NCI-H1694 (cell line): ENCODE results near the gene ARHGAP15.
"Not testable (repeated sequence)": the region's sequence is repeated elsewhere in the genome, so short reads cannot be mapped to it uniquely, and the experiment has no call there.

ENCODE experiments used
- DNase-seq: peaks from one replicate; lab custom pipeline; 2025; lab: John Stamatoyannopoulos, UW

ARHGAP15 gene

DNA sequence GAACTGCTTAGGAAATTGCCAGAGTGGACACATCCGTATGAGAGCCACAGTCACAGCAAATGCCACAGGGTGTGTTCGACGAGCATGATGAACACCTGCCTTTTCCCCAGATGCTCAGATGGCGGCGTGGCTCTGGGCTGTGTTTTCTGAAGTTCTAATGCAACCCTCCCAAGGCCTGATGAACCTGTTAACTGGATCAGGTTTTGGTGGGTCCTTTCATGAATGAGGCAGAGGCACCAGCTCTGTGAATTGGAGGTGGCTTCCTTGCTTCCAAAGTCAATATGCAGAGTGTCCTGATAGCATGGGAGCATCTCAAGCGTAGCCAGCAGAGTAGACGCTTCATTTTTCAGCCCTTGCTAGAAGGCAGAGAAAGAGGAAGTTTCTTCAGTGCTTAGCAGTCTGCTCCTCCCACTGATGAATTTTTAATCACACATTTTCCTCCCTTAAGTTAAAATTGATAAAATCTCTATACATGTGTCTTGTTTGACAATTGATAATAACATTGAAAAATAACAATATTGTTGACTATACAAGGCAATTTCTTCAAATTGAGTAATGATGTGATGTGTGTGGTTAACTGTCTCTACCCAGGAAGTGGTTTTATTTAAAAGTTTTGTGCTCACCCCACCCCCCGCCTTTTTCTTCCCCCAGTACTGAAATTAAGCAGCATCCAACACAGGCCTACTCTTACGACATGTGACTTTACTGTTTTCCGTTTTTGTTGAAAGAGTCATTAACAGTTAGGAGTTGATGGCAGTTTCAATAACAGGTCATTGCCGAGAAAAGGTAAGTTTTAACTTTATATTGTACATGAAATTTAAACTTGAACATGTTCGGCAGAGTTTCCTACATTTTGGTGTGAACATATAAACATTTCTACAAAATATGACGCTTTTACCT lies at the start of gene ARHGAP15:
Gene ARHGAP15 (plus strand): TSS at position 739 of the 900 bp plus-strand sequence.
- no peak for DNase-seq

DNA sequence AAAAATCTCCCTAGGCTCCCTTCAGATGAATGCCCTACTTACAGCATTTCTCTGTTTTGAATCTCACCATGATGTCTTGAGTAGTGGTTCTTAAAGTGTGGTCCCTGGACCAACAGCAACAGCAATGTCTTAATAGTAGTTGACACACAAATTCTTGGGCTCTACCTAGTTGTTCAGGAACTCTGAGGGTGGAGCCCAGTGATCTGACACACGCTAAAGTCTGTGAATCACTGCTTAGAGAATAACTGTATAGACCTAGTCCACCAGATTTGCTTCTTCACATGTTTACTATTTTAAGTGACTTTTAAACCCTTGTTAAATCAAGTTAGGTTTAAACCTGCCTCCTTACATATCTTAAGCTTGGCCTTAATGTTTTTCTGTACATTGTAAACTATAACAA lies 47.6 kb upstream of the ARHGAP15 start:
- no peak for DNase-seq

DNA sequence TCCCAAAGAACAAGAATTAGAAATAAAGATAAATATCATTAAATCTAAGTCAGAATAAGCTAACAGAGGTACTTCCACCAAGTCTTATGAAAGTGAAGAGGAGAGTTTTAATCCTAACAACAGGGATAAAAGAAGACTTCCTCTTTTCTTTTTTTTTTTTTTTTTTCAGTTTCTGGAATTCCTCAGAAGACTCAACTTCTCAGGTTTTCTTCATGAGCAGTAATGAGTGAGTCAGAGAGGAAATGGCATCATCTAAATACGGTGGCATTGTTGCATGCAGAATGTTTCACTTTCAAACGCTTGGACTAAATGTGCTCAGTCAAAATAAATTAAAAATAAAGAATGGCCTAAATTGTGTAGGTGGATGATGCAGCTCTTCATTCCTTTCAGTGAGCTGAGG lies 45.6 kb upstream of the ARHGAP15 start:
- no peak for DNase-seq

DNA sequence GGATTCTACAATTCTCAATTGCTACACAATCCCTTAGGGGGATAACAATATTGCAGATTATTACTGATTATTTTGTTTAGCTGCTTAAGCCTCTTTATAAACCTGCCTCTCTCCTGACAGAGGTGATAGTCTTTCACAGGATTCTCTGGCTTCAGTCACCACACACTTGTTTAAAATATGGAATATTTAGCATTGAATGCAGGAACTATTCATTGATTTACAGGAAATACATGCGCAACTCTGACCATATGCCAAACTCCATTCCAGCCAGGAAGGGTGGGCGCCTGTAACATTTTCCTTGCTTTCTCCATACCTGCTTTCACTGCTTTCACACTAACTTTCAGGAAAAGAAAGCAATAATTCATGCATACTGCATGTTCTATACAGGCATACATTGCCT lies 44.8 kb upstream of the ARHGAP15 start:
- DNase-seq, result no peak

DNA sequence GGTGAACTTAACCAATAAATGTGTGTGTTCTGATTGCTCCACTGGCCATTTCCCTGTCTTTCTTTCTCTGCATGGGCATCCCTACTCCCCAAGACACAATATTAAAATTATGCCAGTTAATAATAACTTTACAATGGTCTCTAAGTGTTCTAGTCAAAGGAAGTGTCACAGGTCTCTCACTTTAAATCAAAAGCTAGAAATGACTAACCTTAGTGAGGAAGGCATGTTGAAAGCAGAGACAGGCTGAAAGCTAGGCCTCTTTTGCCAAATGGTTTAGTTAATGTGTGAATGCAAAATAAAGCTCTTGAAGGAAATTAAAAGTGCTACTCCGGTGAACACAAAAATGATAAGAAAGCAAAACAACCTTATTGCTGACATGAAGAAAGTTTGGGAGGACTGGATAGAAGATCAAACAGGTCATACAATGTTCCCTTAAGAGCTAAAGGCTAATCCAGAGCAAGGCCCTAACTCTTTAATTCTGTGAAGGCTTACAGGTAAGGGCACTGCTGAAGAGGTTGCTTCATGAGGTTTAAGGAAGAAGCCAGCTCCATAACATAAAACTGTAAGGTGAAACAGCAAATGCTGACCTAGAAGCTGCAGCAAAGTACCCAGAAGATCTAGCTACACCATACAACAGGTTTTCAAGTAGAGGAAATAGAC lies 44.0 kb upstream of the ARHGAP15 start:
- DNase-seq, result no peak

DNA sequence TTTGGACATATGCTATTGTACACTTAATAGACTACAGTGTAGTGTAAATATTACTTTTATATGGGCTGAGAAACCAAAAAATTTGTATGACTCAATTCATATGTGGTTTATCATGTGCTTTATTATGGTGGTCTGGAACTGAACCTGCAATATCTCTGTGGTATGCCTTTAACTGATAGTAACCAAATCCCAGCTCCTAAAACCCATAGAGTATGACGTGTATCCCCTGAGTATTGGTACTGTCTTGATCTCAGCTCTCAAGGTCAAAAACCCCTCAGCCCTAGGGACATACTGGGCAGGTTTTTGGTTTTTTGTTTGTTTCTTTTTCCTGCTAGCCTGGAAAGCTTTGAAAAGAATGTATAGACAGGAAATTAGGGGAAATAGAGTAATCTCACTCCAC lies 42.2 kb upstream of the ARHGAP15 start:
- DNase-seq, result no peak

DNA sequence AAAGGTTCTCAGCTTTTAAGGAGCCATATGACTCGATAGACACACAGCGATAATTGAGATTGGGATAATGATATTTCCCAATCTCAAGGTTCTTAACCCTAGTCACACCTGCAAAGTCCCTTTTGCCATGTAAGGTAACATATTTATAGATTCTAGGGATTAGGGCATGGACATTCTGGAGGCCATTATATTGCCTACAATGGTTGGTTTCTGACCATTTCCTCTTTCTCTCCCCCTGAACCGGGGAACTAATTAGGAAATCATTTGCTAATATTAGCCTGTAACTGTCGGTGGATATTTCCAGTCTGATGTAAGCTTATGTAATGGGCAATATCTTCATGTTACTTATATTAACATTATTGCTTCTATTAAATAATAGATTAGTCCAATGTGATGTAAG lies 40.8 kb upstream of the ARHGAP15 start:
- DNase-seq, result no peak

DNA sequence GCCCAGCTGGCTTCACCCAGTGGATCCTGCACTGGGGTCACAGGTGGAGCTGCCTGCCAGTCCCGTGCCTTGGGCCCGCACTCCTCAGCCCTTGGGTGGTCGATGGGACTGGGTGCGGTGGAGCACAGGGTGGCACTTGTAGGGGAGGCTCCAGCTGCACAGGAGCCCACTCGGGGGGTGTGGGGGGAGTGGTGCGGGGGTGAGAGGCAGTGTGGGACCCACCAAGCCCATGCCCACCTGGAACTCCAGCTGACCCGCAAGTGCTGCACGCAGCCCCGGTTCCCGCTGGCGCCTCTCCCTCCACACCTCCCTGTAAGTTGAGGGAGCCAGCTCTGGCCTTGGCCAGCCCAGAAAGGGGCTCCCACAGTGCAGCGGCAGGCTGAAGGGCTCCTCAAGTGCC lies 39.7 kb upstream of the ARHGAP15 start:
- not testable (repeated sequence) for DNase-seq

DNA sequence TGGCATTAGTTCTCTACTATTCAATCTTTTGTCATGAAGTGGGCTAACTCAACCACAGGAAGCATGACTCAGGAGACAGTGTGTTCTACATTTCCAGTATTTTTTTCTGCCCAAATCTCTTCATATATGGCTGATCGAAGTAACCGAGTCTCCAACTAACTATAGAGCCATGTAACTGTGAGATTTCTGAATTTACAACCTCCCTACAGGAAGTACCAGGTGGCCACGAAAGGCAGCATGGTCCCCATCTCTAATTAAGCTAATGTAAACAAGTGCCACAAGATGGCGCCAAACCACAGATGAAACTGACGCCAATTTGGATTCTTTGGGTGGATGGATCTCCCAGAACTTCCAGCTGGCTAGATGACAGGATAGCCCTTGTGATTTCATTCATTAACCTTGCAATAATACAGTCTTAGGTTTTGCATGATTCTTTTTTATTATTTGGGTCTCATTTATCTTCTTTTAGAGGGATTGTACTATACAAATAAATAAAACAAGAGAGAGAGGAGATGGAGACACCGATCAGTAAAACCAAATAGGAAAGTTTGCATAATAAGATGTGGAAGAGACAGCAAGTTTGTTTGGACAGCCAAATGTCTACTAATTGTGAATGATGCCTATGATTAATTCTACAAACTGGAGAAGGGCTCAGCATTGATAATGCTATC lies 18.3 kb upstream of the ARHGAP15 start:
- DNase-seq, result peak; percentile 84

DNA sequence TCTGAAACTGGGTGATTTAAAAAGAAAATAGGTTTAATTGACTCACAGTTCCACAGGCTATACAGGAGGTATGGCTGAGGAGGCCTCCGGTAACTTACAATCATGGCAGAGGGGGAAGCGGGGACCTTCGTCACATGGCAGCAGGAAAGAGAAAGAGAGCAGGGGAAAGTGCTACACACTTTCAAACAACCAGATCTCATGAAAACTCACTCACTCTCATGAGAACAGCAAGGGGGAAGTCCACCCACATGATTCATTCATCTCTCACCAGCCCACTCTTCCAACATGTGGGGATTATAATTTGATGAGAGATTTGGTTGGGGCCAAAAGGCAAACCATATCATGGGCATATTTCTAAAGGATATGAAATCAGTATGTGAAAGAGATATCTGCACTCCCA lies 12.0 kb upstream of the ARHGAP15 start:
- no peak for DNase-seq

DNA sequence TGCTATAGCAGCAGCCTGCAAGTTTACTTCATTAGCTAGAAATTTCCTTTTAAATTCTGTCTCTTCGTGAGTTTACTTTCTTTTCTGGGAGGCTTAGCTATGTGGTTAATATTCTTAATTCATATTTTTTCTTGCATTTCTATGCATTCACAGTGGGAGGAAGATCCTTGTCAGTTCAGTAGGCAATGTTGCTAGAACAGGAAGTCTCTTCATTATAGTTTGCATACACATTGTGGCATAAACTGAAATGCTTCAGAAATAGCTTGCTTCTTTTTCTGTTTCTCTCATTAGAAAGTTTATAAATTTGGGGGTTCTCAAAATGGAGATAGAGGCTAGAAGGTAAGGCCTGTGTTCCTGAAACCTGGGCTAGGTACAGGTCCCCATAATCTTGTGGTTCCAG lies 8.1 kb upstream of the ARHGAP15 start:
- no peak for DNase-seq

DNA sequence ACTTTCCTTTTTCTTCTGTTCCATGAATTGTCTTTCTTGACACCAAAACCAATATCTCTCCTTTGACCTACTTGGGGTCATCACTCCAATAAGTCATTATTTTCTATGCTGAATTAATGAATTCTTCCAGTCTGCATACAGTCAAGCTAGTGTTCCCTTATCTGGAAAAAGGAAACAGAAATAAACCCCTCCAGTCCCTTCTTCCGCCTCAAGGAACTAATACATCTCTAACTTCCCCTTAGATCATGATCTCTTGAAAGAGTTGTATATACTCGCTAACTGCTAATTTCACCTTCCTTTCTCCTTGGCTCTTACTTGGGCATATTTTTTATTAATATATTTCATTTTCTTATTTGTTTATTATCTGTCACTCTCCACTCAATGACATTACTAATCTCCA lies 7.3 kb upstream of the ARHGAP15 start:
- DNase-seq, result no peak

DNA sequence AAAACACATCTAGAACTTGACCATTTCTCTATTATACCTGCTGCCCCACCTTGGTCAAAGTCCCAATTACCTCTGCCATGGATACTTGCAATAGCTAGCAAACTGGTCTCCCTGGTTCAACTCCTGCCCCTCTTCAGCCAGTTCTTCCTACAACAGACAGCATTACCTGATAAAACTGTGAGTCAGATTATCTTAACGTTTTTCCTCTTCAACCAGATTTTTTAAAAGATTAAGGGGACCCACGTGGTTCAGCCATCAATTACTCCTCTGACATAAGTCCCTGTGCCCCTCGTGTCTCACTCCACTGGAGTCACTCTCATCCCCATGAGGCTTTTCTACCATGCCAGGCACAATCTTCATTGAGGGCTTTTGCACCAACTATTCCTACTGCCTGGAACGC lies 5.3 kb upstream of the ARHGAP15 start:
- DNase-seq, result no peak

DNA sequence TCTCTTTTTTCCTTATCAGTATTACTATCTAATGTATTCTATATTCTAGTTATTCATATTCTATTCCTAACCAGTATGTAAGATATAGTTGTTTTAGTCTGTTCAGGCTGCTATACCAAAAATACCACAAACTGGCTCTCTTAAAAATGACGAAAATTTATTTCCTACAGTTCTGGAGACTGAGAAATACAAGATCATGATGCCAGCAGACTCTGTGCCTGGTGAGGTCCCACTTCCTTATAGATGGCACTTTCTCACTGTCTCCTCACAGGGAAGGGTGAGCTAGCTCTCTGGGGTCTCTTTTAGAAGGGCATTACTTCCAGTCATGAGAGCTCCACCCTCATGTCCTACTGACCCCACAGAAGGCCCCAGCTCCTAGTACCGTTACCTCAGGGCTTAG lies 4.8 kb upstream of the ARHGAP15 start:
- no peak for DNase-seq

DNA sequence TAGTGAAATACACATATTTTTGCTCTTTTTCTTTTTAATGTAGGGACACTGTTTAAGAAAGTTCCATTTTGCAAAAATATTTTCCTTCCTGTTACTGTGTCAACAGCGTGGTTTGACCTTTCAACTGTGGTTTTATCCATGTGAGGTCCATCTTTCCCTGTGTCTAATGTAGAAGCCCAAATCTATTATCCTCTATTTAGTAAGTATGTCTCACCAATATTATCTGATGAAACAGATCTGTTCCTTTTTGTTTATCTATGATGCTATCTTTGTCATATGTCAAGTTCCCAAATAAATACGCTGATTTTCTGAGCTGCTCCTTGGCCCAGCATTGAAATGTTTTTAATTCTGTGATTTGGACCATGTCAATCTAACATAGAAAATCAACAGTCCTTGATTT lies 3.5 kb upstream of the ARHGAP15 start:
- no peak for DNase-seq

DNA sequence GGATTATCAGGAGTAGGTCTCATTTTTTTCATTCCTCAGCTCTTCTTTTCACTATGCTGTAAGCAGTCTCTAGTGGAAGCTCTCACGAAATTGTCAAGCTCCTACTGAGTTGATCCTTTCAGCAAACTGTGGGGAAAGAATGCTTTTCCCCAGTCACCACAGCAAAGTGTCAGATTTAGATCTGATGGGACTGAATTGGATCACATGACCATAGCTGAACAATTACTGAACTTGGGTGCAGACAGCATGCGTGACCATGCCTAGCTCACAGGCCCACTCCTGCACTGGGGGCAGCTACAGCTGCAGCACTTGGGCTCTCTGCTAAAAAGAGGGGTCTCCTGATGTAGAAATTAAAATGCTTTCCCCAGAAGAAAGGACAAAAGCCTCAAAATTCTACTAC lies 3.1 kb downstream of the ARHGAP15 start:
- DNase-seq, result no peak

DNA sequence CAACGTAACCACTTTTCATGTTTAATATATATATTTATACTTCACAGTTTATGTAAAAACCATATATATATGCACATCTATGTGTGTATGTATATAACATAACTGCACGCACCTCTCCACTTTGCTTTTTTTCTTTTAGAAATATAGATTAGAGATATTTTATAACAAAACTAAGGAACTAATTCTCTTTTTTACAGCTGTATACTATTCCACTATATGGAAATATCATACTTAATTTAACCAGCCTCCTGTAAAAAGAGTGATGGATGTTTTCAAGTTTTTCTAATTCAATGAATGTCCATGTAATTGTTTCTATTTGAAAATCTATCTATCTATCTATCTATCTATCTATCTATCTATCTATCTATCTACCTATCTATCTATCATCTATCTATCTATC lies 4.6 kb downstream of the ARHGAP15 start:
- DNase-seq, result no peak

DNA sequence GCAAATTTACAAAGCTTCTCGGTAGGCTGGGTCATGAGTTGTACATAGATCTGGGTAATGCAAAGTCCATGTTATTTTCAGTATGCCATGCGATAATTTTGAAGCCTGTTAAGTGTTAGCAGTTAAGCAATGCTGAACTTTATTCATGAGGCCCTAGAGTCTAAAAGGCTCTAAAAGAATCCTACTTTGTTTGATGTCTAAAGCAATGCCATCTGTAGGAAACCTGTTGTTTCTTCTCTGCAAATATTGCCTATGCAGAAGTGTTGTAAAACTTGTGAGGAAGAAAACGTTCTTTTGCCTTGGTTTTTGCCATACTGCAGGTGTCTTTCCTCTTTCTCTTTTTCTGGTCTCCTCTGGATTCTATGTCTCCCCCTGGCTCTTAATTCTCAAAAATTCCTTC lies 9.1 kb downstream of the ARHGAP15 start:
- no peak for DNase-seq

DNA sequence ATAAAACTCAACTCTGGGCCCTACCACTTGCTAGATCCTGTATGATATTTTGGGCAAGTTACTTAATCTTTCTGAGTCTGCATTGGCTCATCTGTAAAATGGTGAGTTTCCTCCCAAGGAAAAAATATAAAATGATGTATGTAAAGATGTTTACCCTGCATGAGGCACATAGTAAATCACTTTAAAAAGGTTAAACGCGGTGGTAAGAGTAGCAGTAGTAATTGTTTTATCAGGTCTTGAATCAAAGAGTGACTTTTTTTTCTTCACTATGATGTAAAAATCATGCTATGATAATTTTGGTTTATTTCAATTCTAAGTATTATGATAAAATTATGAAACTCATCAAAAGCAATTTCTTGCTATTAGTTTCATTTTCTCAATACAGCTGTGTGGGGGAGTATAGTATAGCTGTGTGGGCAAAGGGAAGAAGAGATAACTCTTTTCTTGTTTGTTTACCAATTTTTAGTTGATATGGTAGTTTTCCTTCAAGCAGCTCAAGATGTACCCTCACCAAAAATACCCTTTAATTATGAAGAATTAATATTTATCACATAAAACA lies 10.7 kb downstream of the ARHGAP15 start:
- DNase-seq, result no peak

DNA sequence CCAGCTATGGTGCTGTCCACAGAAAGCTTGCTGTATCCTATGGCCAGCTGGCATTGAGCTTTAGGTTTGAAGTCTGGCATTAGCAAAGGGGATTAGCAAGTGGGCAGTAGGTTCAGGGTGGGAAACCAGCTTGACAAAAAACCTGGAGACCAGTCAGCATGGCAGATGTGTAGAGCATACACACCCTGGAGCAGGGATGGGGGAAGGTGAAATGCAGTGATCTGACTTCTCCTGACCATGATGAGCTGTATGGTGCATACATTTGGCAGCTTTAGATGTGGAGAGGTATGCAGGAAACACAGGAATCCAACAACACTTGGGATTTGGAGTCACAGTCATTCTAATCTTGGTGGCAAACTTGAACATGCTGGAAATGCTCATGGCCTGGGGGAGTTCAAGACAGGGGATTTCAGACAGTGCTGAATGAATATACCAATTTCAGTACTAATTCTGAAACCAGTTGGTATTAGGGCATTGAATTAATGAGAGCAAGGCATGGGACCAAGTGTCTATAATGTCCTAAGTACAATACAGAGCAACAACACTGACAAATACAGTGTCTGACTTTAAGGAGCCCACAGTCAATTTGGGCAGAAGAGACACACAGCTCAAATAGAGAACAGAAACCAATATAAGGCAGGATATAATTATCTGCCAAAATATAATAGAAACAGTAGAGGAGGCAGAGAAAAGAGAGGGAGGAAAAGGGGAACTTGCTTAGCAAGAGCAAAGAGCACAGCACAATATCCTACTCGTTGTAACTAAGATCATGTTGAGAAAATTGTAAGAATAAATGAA lies 11.8 kb downstream of the ARHGAP15 start:
- no peak for DNase-seq

DNA sequence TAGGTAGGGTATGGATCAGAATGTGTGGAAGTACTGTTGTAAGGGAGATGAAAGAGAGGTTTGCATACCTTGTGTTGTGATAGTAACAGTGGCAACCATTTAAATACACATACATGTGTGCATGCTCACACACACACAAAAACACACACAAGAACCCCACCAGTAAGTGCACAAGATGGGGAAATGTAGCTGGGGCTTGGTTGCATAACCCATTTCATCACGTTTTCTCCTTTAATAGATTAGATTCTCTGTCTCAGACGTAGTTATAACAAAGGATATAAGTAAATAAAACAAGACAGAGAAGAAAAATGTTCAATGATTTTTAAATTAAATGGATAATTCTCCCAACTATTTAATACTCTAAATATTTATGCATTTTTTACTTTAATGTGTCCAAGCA lies 13.4 kb downstream of the ARHGAP15 start:
- no peak for DNase-seq
